Bronchial epithelial cell (primary cell): ENCODE results near the gene G6PC2. TPM values are rescaled to one million over a fixed set of nuclear protein-coding genes. Genes with fewer than 3 reads are reported as not detected.
A peak's percentile ranks its signal among the peaks of the same experiment; 100 is the strongest.
"Not testable (repeated sequence)": the region's sequence is repeated elsewhere in the genome, so short reads cannot be mapped to it uniquely, and the experiment has no call there.

Experiments used
- DNase-seq: peaks from one replicate; pipeline ENCODE4 v3.0.0-alpha.2; 2010; ENCODE audit warnings: low read depth
- FAIRE-seq: peaks from 2 replicates; lab custom pipeline; 2011; peaks lifted over from hg19 to GRCh38; lab: Jason Lieb, UNC
- H3K27me3 ChIP-seq: 2 replicates; pipeline ENCODE4 v1.5.1; 2011; ENCODE audit warnings: low read length; ENCODE audit not compliant: control insufficient read depth, insufficient read depth
- H3K36me3 ChIP-seq: 2 replicates; pipeline ENCODE4 v1.5.1; 2011; ENCODE audit warnings: low read length; ENCODE audit not compliant: control insufficient read depth, insufficient read depth
- H3K4me3 ChIP-seq: 2 replicates; pipeline ENCODE4 v1.5.1; 2011; ENCODE audit warnings: mild to moderate bottlenecking, low read depth, low read length, control low read depth
- total RNA-seq: library from RNA; depleted of rRNA; stranded (reverse); fragments of >200 nt; gene quantifications from 2 replicates; pipeline ENCODE4 v1.2.1, GENCODE V29; 2014
- TF ChIP-seq, protein P1 (sequence below): IDR thresholded peaks from 2 replicates; pipeline ENCODE4 v1.5.1; 2011; ENCODE audit warnings: mild to moderate bottlenecking, moderate library complexity, low read length, control low read depth, inconsistent platforms; ENCODE audit not compliant: insufficient read depth, severe bottlenecking

Gene G6PC2
- total RNA-seq, 1 donor from 2014 or later, result not detected

DNA sequence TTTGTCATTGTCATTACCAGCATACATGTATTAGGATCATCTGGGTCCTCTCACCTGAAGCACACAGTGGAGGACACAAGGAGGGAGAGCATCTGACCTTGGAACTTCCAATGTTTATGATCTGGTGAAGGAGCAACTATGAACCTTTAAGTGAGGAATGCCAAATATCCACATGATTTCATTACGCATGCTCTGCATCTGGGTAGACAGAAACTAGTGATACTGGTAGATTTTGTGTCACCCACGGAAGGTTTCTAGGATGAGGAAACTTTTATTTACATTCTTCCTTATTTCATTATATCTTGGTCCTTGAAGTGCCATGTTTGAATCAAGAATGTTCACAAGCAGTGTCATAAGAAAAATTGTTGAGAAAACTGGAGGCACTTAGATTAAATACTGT lies 42.9 kb upstream of the G6PC2 start:
- TF ChIP-seq, protein P1, sequence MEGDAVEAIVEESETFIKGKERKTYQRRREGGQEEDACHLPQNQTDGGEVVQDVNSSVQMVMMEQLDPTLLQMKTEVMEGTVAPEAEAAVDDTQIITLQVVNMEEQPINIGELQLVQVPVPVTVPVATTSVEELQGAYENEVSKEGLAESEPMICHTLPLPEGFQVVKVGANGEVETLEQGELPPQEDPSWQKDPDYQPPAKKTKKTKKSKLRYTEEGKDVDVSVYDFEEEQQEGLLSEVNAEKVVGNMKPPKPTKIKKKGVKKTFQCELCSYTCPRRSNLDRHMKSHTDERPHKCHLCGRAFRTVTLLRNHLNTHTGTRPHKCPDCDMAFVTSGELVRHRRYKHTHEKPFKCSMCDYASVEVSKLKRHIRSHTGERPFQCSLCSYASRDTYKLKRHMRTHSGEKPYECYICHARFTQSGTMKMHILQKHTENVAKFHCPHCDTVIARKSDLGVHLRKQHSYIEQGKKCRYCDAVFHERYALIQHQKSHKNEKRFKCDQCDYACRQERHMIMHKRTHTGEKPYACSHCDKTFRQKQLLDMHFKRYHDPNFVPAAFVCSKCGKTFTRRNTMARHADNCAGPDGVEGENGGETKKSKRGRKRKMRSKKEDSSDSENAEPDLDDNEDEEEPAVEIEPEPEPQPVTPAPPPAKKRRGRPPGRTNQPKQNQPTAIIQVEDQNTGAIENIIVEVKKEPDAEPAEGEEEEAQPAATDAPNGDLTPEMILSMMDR, result no peak
- FAIRE-seq (no peak), DNase-seq (no peak)
- Histone ChIP-seq H3K36me3 (no peaks in the 10 kb centered on the region), H3K4me3 (no peak overlapping the region), H3K27me3 (no peaks in the 10 kb centered on the region)

DNA sequence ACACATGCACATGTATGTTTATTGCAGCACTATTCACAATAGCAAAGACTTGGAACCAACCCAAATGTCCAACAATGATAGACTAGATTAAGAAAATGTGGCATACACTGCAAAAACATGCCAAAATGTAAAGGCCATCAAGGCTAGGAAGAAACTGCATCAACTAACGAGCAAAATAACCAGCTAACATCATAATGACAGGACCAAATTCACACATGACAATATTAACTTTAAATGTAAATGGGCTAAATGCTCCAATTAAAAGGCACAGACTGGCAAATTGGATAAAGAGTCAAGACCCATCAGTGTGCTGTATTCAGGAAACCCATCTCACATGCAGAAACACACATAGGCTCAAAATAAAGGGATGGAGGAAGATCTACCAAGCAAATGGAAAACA lies 33.9 kb upstream of the G6PC2 start:
- DNase-seq, H3K27me3 ChIP-seq, H3K4me3 ChIP-seq, FAIRE-seq, H3K36me3 ChIP-seq: not testable (repeated sequence)

DNA sequence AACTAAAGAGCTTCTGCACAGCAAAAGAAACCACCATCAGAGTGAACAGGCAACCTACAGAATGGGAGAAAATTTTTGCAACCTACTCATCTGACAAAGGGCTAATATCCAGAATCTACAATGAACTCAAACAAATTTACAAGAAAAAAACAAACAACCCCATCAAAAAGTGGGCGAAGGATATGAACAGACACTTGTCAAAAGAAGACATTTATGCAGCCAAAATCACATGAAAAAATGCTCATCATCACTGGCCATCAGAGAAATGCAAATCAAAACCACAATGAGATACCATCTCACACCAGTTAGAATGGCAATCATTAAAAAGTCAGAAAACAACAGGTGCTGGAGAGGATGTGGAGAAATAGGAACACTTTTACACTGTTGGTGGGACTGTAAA lies 30.7 kb upstream of the G6PC2 start:
- not testable (repeated sequence) for FAIRE-seq, H3K4me3 ChIP-seq, H3K36me3 ChIP-seq

DNA sequence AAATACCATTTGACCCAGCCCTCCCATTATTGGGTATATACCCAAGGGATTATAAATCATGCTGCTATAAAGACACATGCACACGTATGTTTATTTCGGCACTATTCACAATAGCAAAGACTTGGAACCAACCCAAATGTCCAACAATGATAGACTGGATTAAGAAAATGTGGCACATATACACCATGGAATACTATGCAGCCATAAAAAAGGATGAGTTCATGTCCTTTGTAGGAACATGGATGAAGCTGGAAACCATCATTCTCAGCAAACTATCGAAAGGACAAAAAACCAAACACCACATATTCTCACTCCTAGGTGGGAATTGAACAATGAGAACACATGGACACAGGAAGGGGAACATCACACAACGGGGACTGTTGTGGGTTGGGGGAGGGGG lies 30.3 kb upstream of the G6PC2 start:
- H3K36me3 ChIP-seq, FAIRE-seq, DNase-seq, H3K27me3 ChIP-seq, H3K4me3 ChIP-seq: not testable (repeated sequence)

More for the DNA sequence above, 30.7 kb upstream of the G6PC2 start:
- not testable (repeated sequence) for H3K27me3 ChIP-seq, DNase-seq

DNA sequence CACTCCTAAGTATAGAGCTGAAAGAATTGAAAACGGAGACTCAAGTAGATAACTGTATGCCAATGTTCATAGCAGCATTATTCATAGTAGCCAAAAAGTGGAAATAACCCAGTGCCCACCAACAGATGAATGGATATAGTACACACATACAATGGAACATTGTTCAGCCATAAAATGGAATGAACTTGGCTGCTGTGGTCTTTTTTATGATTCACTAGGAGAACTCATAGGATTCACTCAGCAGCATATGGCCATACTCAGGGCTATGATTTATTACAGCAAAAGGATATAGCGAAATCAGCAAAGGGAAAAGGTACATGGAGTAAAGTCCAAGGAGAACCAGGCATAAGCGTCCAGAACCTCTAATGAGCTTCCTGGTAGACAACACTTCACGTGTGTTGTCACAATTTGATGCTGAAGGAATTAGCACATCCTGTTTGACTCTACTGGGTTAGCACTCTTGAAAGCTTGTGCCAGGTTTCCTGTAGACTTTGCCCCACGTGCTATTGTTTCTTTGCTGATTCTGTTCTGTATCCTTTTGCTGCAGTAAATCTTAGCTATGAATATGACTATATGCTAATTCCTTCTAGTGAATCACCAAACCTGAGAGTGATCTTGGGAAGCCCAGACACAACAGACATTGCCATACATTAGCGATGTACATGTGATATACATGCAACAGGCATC lies 26.6 kb upstream of the G6PC2 start:
- H3K27me3 ChIP-seq, result no peaks in the 10 kb centered on the region
- H3K36me3 ChIP-seq, result no peaks in the 10 kb centered on the region
- no peak for FAIRE-seq
- H3K4me3 ChIP-seq, result no peak overlapping the region
- TF ChIP-seq, protein P1, result no peak
- DNase-seq, result no peak

DNA sequence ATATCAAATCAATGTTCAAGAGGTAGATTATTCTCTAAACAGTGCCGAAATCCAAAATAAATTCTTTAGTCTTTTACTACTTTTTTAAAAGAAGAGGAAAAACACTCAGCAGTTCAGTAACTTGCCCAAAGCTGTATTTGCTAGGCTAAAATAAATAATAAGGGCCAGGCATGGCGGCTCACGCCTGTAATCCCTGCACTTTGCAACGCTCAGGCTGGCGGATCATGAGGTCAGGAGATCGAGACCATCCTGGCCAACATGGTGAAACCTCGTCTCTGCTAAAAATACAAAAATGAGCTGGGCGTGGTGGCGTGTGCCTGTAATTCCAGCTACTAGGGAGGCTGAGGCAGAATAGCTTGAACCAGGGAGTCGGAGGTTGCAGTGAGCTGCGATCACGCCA lies 18.9 kb upstream of the G6PC2 start:
- DNase-seq, H3K4me3 ChIP-seq, H3K27me3 ChIP-seq, H3K36me3 ChIP-seq, FAIRE-seq: not testable (repeated sequence)

DNA sequence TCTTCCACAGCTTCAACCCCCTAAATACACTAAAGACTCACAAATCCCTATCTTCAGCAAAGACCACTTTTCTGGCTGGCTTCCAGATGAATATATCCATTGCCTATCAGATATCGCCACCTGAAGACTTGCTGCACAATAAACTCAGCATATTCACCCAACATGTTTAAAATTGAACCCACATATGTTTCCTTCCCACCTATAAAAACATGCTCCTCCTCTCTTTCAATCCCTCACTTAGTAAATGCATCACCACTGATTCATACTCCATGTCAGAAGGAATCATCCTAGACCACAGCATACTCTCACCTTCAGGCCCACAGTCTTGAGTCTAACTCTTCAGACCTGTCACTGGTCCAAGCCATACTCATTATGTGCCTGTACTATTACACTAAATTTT lies 16.1 kb upstream of the G6PC2 start:
- TF ChIP-seq, protein P1, result no peak
- H3K4me3 ChIP-seq, result no peak overlapping the region
- no peaks in the 10 kb centered on the region for H3K36me3 ChIP-seq
- no peaks in the 10 kb centered on the region for H3K27me3 ChIP-seq
- FAIRE-seq (no peak), DNase-seq (peak; percentile 82)

DNA sequence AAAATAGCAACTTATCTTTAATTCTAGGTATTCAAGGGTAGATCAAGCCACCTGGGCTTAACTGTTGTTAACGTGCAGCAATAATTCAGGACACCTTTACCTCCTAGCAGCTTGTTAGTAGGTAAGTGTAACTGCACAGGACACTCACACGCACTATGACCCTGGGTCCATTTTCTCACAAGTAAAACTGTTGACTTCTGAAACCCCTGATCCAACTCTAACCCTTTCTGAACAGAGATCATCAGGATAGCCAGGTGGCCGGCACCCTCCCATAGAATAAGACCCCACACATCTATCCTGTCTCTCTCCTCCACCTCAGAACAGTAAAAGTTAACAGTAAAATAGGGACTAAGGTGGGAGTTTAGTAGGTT lies 11.5 kb upstream of the G6PC2 start:
- no peak for DNase-seq
- Histone ChIP-seq H3K27me3 (no peaks in the 10 kb centered on the region), H3K4me3 (peak overlapping the region; percentile 64), H3K36me3 (no peaks in the 10 kb centered on the region)
- TF ChIP-seq, protein P1, result no peak
- no peak for FAIRE-seq
